Endodermal cell (in vitro differentiated cells): Measurements from ENCODE around the gene NNMT. TPM values are rescaled to one million over a fixed set of nuclear protein-coding genes. Genes with fewer than 3 reads are reported as not detected.

Source experiments
- DNase-seq: peaks from one replicate; pipeline ENCODE4 v3.0.0-alpha.2; 2017
- H3K27ac ChIP-seq: 2 replicates; pipeline ENCODE4 v1.5.1; 2013; ENCODE audit warnings: mild to moderate bottlenecking, low read depth, low read length, moderate library complexity
- H3K27me3 ChIP-seq: 2 replicates; pipeline ENCODE4 v1.6.1; 2013; ENCODE audit warnings: mild to moderate bottlenecking, low read length, moderate library complexity; ENCODE audit not compliant: insufficient read depth, control insufficient read depth, poor library complexity, severe bottlenecking
- H3K36me3 ChIP-seq: 2 replicates; pipeline ENCODE4 v1.7.0; 2013; ENCODE audit warnings: mild to moderate bottlenecking, low read length, moderate library complexity; ENCODE audit not compliant: control insufficient read depth, insufficient read depth
- H3K4me1 ChIP-seq: one replicate; pipeline ENCODE4 v1.7.0; 2013; ENCODE audit warnings: low read length; ENCODE audit not compliant: control insufficient read depth, insufficient read depth
- H3K4me3 ChIP-seq: 2 replicates; pipeline ENCODE4 v1.5.1; 2013; ENCODE audit warnings: mild to moderate bottlenecking, low read length, moderate library complexity
- H3K9ac ChIP-seq: 2 replicates; pipeline ENCODE4 v1.6.1; 2013; ENCODE audit warnings: mild to moderate bottlenecking, low read length, moderate library complexity; ENCODE audit not compliant: poor library complexity, severe bottlenecking; ENCODE audit errors: extremely low read depth
- H3K9me3 ChIP-seq: 2 replicates; pipeline ENCODE4 v1.6.1; 2013; ENCODE audit warnings: mild to moderate bottlenecking, low read length, moderate library complexity; ENCODE audit not compliant: control insufficient read depth
- H3K27ac Mint-ChIP-seq: 2 replicates; pipeline ENCODE4 v1.8.0; 2020; ENCODE audit warnings: mixed read lengths
- H3K27me3 Mint-ChIP-seq: 2 replicates; pipeline ENCODE4 v1.8.0; 2021; ENCODE audit warnings: mild to moderate bottlenecking, mixed read lengths; ENCODE audit not compliant: insufficient read depth
- H3K36me3 Mint-ChIP-seq: 2 replicates; pipeline ENCODE4 v1.8.0; 2020; ENCODE audit warnings: low read depth, mixed read lengths
- H3K4me1 Mint-ChIP-seq: 2 replicates; pipeline ENCODE4 v1.8.0; 2020; ENCODE audit warnings: mixed read lengths
- H3K4me3 Mint-ChIP-seq: 2 replicates; pipeline ENCODE4 v1.8.0; 2020; ENCODE audit warnings: mild to moderate bottlenecking, moderate library complexity, mixed read lengths
- H3K9me3 Mint-ChIP-seq: 2 replicates; pipeline ENCODE4 v1.8.0; 2020; ENCODE audit warnings: mild to moderate bottlenecking, mixed read lengths
- CTCF ChIP-seq: fragments of 200-600 bp; sonication (generic); conservative IDR thresholded peaks from 2 replicates; pipeline ENCODE4 v1.5.0; 2021; ENCODE audit warnings: antibody characterized with exemption, mild to moderate bottlenecking
- WGBS, 2 experiments: methylation state at CpG; one replicate each; pipeline versions ENCODE4 v1.1.5 to v1.1.7; 2013; ENCODE audit warnings: missing lambda C conversion rate in 2 of 2, mixed read lengths in 1 of 2; ENCODE audit not compliant: insufficient coverage in 1 of 2, insufficient read length in 1 of 2; 5-methylcytosine and 5-hydroxymethylcytosine counted together
- total RNA-seq, 2 donors: library from RNA; stranded (reverse); fragmentation: NEBNext Ultra II Directional in 1 of 2; extraction: Animal tissue kit (Norgen Biotek cat#: 25700) in 1 of 2; gene quantifications; 2 replicates in 1 of 2; 3 replicates in 1 of 2; pipeline ENCODE4 v1.2.1, GENCODE V29; 2021

The NNMT gene
- total RNA-seq, 2 donors from 2014 or later: not detected

DNA sequence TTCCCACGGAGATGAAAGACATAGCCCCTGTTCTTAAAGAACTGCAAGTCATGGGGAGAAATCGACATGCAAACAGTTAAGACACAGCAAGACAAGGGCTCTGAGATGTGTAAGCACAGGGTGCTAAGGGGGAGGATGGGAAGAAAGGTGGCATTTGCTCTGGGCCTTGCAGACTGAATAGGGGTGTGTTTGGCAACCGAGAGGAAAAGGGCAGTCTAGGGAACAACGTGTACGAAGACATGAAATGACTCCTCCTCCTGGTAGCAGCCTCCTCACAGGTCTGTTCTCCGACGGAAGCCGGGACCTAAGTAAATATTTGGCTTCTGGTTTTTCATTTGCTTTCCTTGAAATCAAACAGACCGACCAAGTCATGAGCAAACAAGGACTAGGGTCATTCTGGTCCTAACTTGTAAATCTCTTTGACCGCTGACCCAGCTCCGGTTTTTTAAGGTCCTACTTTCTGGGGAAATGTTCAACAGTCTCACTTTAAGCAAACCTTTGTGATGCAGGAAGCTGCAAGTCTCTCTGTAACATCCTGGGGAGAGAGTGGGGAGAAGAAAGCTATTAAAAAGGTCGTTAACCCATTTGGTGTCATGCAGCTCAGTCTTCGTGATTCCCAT lies 19.7 kb downstream of the NNMT start:
- Histone ChIP-seq H3K27ac (no peak overlapping the region), H3K9ac (no peak overlapping the region), H3K36me3 (no peaks in the 10 kb centered on the region), H3K4me3 (no peak overlapping the region), H3K9me3 (no peaks in the 10 kb centered on the region), H3K27me3 (no peaks in the 10 kb centered on the region), H3K4me1 (no peaks in the 10 kb centered on the region)
- peaks cover 12% of the 10 kb centered on the region for H3K4me1 Mint-ChIP-seq
- H3K36me3 Mint-ChIP-seq: no peaks in the 10 kb centered on the region
- no peak for TF ChIP-seq CTCF
- WGBS, 2 experiments: 52 to 58% methylated on average over 13 of the region's 13 CpGs
- peak; percentile 59 for DNase-seq
- no peaks in the 10 kb centered on the region for H3K27me3 Mint-ChIP-seq
- no peak overlapping the region for H3K4me3 Mint-ChIP-seq
- no peak overlapping the region for H3K27ac Mint-ChIP-seq
- no peaks in the 10 kb centered on the region for H3K9me3 Mint-ChIP-seq

DNA sequence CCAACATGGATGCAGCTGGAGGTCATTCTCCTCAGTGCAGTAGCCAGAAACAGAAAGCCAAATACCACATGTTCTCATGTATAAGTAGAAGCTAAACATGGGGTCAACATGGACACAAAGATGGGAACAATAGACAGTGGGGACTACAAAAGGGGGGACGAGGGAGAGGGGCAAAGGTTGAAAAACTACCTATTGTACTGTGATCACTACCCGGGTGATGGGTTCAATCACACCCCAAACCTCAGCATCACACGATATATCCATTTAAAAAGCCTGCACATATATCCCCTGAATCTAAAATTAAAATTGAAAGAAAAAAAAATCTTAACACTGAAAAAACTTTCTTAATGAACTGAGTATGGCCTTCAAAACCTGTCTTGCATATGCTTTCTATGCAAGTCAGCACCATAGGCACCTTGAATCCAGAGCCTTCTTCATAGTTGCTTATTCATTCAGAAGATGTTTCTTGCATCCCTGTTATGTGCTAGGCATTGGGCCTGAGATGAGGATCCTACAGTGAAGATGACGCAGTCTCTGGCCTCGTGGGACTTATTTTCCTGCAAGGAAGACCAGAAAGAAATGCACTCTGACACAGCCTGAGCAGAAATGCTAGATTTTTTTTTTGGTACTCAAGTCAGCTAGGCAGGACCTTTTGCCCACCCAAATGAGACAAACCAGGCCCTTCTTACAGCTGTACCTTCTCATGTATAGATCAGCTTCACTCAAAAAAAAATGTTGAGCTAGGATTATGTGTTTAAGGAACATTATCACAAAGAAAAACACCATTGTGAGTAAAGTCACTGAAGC lies 21.0 kb downstream of the NNMT start:
- Histone ChIP-seq H3K27ac (no peak overlapping the region), H3K9ac (no peak overlapping the region), H3K36me3 (no peaks in the 10 kb centered on the region), H3K9me3 (no peaks in the 10 kb centered on the region), H3K4me3 (no peak overlapping the region), H3K4me1 (no peaks in the 10 kb centered on the region), H3K27me3 (no peaks in the 10 kb centered on the region)
- Mint-ChIP-seq H3K36me3 (no peaks in the 10 kb centered on the region), H3K27ac (no peak overlapping the region), H3K27me3 (no peaks in the 10 kb centered on the region), H3K4me1 (peaks cover 12% of the 10 kb centered on the region), H3K9me3 (no peaks in the 10 kb centered on the region), H3K4me3 (no peak overlapping the region)
- no peak for TF ChIP-seq CTCF
- DNase-seq: no peak
- 92 to 100% methylated on average over 2 to 5 of the region's 5 CpGs for WGBS, 2 experiments

GRCh38 chr11:114317787-114318137 lies 21.6 kb downstream of the NNMT start:
- peak; percentile 86 for DNase-seq
- Mint-ChIP-seq H3K27me3 (no peaks in the 10 kb centered on the region), H3K9me3 (no peaks in the 10 kb centered on the region), H3K27ac (no peak overlapping the region), H3K4me1 (peaks cover 12% of the 10 kb centered on the region), H3K36me3 (no peaks in the 10 kb centered on the region), H3K4me3 (no peak overlapping the region)
- Histone ChIP-seq H3K27me3 (no peaks in the 10 kb centered on the region), H3K36me3 (no peaks in the 10 kb centered on the region), H3K4me1 (no peaks in the 10 kb centered on the region), H3K4me3 (no peak overlapping the region), H3K9me3 (no peaks in the 10 kb centered on the region), H3K9ac (no peak overlapping the region), H3K27ac (no peak overlapping the region)
- 24% methylated on average over 4 to 5 of the region's 5 CpGs for WGBS, 2 experiments
- peak; percentile 79 for TF ChIP-seq CTCF
